NCI-H187 treated with DMSO at 0.1 percent for 48 hours (cell line): ENCODE measurements around the gene MPP7.

ENCODE experiments used
- DNase-seq: peaks from one replicate; lab custom pipeline; 2025; lab: John Stamatoyannopoulos, UW

The MPP7 gene

GRCh38 chr10:28266449-28267224 lies 36.2 kb downstream of the MPP7 start:
- no peak for DNase-seq

- DNase-seq = peak; percentile 29
These were observed 39.6 kb downstream of the MPP7 start for GRCh38 chr10:28263136-28263857.

- DNase-seq = no peak
These were observed 46.1 kb downstream of the MPP7 start for GRCh38 chr10:28256776-28257175.

GRCh38 chr10:28254290-28254985 lies 48.4 kb downstream of the MPP7 start:
- DNase-seq = no peak

GRCh38 chr10:28253169-28253785 lies 49.6 kb downstream of the MPP7 start:
- no peak for DNase-seq
